ENCODE data around the gene PRKACA.
"Not testable (repeated sequence)": the region's sequence is repeated elsewhere in the genome, so short reads cannot be mapped to it uniquely, and the experiment has no call there.

The PRKACA gene

GRCh38 chr19:14053500-14053899, 64.1 kb downstream of the PRKACA start:
- DNase-seq (ENCODE audit: insufficient read length, low spot score), result no peak
- no peak for FAIRE-seq

GRCh38 chr19:14053032-14053431, 64.5 kb downstream of the PRKACA start:
- FAIRE-seq, result no peak
- no peak for DNase-seq (ENCODE audit: insufficient read length, low spot score)

- DNase-seq (ENCODE audit: insufficient read length, low spot score) (no peak), FAIRE-seq (no peak)
These were observed 65.1 kb downstream of the PRKACA start for GRCh38 chr19:14052470-14052869.

GRCh38 chr19:14051980-14052379, 65.6 kb downstream of the PRKACA start:
- FAIRE-seq (no peak), DNase-seq (ENCODE audit: insufficient read length, low spot score) (no peak)

- not testable (repeated sequence) for FAIRE-seq; DNase-seq (ENCODE audit: insufficient read length, low spot score)
These were observed 66.6 kb downstream of the PRKACA start for GRCh38 chr19:14050961-14051360.

- no peak for DNase-seq (ENCODE audit: insufficient read length, low spot score)
- no peak for FAIRE-seq
These were observed 67.0 kb downstream of the PRKACA start for GRCh38 chr19:14050512-14050911.

- peak; percentile 53 for FAIRE-seq
- DNase-seq (ENCODE audit: insufficient read length, low spot score), result peak; percentile 75
These were observed 69.0 kb downstream of the PRKACA start for GRCh38 chr19:14048443-14049153.

- FAIRE-seq; DNase-seq (ENCODE audit: insufficient read length, low spot score): not testable (repeated sequence)
These were observed 69.7 kb downstream of the PRKACA start for GRCh38 chr19:14047866-14048265.

GRCh38 chr19:14042659-14043608, 74.6 kb downstream of the PRKACA start:
- peak; percentile 93 for FAIRE-seq
- not testable (repeated sequence) for DNase-seq (ENCODE audit: insufficient read length, low spot score)

Data from GM19239 (cell line).